Stimulated activated CD8-positive, alpha-beta memory T cell treated with anti-CD3 and anti-CD28 coated beads, Interleukin-12 subunit alpha, Interleukin-12 subunit beta, amount 100 ng/mL, for 1 hour (primary cell): Measurements from ENCODE around the gene NRIP1.

Experiments used
- DNase-seq: peaks from one replicate; pipeline ENCODE4 v3.0.0-alpha.2; 2020; ENCODE audit warnings: low read depth

The NRIP1 gene, protein sequence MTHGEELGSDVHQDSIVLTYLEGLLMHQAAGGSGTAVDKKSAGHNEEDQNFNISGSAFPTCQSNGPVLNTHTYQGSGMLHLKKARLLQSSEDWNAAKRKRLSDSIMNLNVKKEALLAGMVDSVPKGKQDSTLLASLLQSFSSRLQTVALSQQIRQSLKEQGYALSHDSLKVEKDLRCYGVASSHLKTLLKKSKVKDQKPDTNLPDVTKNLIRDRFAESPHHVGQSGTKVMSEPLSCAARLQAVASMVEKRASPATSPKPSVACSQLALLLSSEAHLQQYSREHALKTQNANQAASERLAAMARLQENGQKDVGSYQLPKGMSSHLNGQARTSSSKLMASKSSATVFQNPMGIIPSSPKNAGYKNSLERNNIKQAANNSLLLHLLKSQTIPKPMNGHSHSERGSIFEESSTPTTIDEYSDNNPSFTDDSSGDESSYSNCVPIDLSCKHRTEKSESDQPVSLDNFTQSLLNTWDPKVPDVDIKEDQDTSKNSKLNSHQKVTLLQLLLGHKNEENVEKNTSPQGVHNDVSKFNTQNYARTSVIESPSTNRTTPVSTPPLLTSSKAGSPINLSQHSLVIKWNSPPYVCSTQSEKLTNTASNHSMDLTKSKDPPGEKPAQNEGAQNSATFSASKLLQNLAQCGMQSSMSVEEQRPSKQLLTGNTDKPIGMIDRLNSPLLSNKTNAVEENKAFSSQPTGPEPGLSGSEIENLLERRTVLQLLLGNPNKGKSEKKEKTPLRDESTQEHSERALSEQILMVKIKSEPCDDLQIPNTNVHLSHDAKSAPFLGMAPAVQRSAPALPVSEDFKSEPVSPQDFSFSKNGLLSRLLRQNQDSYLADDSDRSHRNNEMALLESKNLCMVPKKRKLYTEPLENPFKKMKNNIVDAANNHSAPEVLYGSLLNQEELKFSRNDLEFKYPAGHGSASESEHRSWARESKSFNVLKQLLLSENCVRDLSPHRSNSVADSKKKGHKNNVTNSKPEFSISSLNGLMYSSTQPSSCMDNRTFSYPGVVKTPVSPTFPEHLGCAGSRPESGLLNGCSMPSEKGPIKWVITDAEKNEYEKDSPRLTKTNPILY (N-terminal part only)

GRCh38 chr21:15064576-15065391, at the start of gene NRIP1:
TSS of gene NRIP1 (minus strand) at chr21:15065000. CDS start at chr21:14968192, 96,808 bp downstream.
- DNase-seq, result peak; percentile 59

- no peak for DNase-seq
Measured at GRCh38 chr21:15112858-15113257, 48.1 kb upstream of the NRIP1 start.

- DNase-seq, result no peak
Measured at GRCh38 chr21:15108801-15109200, 44.0 kb upstream of the NRIP1 start.

DNA sequence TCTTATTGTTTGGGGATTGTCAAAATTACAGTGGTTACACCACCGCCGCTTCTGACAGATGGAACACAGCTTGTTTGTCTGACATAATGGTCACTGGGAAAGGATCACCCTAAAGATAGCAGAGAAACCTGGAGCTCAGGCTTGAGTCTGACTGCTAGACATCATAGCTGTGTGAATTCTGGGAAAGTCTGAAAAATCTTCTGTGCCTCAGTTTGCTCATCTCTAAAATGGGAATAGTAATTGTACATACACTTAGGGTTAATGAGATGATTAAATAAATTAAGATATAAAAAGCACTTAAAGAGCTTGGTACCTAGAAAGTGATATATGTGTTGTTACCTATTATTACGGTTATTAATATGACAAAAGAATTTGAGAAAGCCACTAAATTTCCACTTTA, 39.7 kb upstream of the NRIP1 start:
- DNase-seq, result no peak

GRCh38 chr21:15098908-15099307, 34.1 kb upstream of the NRIP1 start:
- DNase-seq, result no peak

GRCh38 chr21:15098181-15098580, 33.4 kb upstream of the NRIP1 start:
- DNase-seq, result no peak

- DNase-seq, result no peak
Measured at GRCh38 chr21:15097580-15097979, 32.8 kb upstream of the NRIP1 start.

- DNase-seq, result no peak
Measured at GRCh38 chr21:15096146-15096545, 31.3 kb upstream of the NRIP1 start.

DNA sequence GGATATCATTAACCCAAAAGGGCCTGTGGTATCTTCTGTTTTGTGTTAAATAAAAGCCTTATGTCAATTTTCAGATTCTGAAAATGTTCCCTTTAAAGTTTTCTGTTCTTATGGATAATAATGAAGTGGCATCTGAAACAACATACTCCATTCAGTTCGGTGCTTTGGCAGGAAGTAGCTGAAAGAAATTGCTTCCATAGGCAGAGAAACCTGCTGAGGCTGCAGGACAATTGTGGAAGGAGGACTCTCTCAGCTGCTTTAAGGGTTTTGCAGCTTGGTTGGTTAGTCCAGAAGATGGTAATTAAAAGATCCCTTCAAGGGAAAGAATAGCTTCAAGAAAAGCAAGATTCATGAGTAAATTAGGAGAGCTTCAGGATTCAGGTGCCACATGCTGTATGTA, 30.5 kb upstream of the NRIP1 start:
- no peak for DNase-seq

GRCh38 chr21:15094706-15095105, 29.9 kb upstream of the NRIP1 start:
- DNase-seq, result no peak

DNA sequence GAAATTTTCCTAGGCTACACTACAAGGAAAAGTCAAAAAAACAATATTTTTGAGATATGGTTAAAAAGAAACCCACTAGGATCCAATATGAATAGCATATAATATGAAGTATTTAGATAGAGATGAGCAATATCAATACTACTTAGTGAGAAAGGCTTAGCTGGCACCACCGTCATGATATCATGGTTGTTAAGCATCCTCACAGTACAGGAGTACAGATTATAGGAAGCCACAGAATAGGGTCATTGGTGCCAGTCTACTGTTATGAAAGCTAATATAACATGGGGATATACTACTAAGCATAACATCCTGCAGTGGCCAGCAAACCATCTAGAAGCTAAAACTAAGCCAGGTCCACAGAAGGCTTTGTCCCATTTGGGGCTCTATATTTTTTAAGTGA, 28.4 kb upstream of the NRIP1 start:
- no peak for DNase-seq

- no peak for DNase-seq
Measured at GRCh38 chr21:15092745-15093144, 27.9 kb upstream of the NRIP1 start.

DNA sequence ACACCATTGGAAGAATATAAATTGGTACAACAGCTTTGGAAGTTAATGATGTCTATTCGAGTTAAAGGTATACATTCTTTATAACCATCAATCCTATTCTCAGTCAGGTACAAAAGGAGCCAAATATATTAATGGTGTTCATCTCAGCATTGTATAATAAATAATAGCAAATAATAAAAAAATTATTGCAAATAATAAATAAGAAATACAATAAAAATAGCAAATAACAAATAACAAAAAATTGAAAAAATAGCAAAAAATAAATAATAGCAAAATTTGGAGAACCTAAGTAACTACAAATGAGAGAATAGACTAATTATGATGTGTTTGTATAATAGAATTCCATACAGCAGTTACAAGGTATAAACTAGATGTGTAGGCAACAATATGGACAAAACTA, 25.6 kb upstream of the NRIP1 start:
- DNase-seq, result no peak

DNA sequence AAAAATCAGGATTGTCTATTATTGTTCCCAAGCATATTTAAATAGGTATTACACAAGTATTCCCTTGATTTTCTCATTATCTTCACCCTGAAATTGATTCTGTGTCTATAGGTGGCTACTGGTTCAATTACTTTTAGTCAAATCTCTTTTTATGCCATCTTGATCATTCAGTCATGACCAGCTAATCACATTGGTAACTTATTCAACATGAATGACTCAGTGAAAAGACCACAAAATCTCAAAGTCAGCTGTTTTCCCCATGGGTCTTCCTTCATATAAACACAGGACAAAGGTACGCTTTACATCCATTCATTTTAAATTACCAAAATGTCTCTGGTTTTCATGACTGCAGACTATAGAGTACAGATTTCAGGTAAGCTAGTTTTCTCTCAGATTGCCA, 23.7 kb upstream of the NRIP1 start:
- DNase-seq, result no peak

DNA sequence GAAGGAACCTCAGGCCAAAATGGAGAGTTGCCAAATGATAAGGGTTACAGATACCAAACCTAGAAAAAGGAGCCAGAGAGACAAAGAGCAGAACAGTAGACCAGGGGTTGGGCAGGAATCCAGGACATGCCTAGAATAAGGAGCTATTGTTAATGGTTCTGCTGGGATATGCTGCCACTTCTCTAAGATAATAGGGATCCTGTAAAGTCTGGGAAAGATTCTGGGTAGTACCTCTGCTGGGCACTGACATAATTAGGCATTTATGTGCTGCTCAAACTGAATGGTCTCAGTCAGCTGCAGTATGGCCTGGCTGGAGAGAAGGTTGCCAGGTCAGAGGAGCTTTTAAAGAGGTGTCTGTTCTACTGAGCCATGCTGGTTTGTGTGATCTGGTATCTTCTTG, 19.9 kb upstream of the NRIP1 start:
- no peak for DNase-seq

DNA sequence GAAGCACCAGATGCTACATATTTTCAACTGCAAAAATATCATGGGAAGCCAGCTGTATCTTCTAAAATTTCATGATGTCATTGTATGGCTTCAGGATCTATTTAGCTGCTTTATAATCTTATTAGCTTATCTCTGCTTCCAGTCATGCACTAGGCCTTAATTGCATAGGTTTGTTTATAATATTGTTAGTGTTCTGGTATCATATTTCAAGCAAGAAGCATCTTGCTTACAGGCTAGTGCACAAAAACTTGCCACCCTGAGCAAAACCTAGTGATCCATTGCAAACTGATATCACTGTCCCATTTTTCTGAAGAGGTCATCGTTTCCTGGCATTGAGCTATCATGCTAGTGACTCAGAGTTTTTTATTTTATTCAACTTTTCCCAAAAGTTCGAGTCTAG, 15.7 kb upstream of the NRIP1 start:
- no peak for DNase-seq

DNA sequence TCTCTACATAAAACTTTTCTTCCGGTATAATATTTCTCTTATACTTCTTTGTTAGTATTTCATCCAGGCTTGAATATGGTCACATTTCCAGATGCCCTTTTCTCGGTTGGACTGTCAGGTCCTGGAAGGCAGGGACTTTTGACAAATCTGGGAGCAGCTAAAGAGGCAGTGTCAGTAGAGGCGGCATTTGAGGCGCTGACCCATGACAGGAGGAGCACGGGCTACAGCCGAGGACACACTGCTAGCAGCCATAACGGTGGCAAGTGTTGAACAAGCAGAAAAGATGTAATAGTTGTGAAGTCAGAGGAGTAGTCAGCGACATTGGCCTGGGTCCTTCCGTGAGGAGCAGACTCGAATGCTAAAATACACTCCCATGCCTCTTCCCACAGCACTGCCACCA, 14.5 kb upstream of the NRIP1 start:
- DNase-seq, result no peak

- DNase-seq, result no peak
Measured at GRCh38 chr21:15078180-15078579, 13.4 kb upstream of the NRIP1 start.

DNA sequence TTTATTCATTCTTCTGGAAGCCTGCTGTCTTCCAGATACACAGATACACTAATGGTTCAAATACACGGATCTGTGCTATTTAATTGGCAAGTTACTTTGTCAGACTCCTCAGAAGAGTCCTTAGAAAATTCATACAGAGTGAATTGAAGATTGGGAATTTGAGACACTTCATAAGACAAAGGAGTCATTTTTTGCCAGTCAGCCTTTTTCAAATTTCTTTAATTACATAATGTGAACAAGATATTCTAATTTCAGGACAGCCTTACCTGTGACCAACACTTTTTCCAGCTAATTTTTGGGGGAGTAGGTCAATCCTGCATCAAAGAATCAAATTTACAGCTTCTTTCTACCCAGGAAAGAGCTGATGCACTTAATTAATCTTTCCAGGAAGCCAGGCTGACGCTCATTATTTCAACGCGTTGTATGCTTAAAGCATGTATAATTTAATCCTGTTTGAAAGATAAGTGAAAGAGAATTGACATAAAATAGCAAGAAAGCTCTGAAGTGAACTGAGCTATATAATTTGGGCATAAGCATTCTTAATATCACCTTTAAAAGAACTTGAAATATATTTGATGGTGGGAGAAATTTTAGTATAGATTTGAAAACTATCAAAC, 12.8 kb upstream of the NRIP1 start:
- DNase-seq, result no peak

DNA sequence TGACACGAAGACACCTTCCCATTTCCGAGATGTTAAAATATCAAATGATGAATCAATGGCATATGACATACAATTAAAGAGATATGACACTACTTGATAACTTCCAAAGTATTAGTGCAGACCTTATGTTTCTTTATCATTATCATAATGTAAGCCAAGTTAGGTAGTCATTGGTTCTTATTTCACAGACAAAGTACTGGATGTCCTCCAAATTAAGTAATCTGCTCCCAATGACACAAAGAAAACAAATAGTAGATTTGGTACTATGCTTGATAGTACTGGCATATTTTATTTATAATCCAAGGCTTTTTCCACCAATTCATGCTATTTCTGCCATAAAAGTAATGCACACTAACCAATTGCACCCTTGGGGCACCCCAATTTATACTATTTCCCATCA, 11.9 kb upstream of the NRIP1 start:
- no peak for DNase-seq

- DNase-seq, result no peak
Measured at GRCh38 chr21:15071009-15071408, 6.2 kb upstream of the NRIP1 start.
